ENCODE results near the gene TEX2.

- TF ChIP-seq CTCF (IDR thresholded peaks at IDR 0.05; ENCODE audit: poor library complexity) (no peak), EZH2 (IDR thresholded peaks at IDR 0.05; ENCODE audit: borderline replicate concordance) (no peak), EZH2phosphoT487 (IDR thresholded peaks at IDR 0.05; ENCODE audit: low read depth, severe bottlenecking, unreplicated experiment) (no peak)
Measured at GRCh38 chr17:64269687-64270649, 6.9 kb upstream of the TEX2 start.
